ENCODE data around the gene WWOX. TPM values are rescaled to one million over a fixed set of nuclear protein-coding genes. Genes with fewer than 3 reads are reported as not detected.

Gene WWOX
- total RNA-seq, 1 donor from 2014 or later, result 7.3 TPM

GRCh38 chr16:78281115-78281514 is 181.7 kb downstream of the WWOX start:
- no peak overlapping the region for H3K27ac Mint-ChIP-seq (ENCODE audit: unreplicated experiment)
- Histone ChIP-seq H3K9me3 (ENCODE audit: insufficient read depth, low read depth, low read length) (no peaks in the 10 kb centered on the region), H3K79me2 (ENCODE audit: insufficient read depth, low read length) (no peaks in the 10 kb centered on the region), H3K4me2 (ENCODE audit: low read length) (no peak overlapping the region), H2AFZ (ENCODE audit: low read depth, low read length) (no peak overlapping the region), H3K27me3 (ENCODE audit: insufficient read depth, low read length) (peaks cover 8% of the 10 kb centered on the region), H4K20me1 (ENCODE audit: insufficient read depth, low read length) (no peaks in the 10 kb centered on the region), H3K4me3 (ENCODE audit: insufficient read depth, low read depth, low read length) (no peak overlapping the region), H3K9ac (ENCODE audit: low read length) (no peak overlapping the region), H3K4me1 (ENCODE audit: insufficient read depth, low read length) (no peaks in the 10 kb centered on the region), H3K27ac (ENCODE audit: low read depth, low read length) (no peak overlapping the region), H3K36me3 (ENCODE audit: insufficient read depth, low read length) (no peaks in the 10 kb centered on the region)
- no peaks in the 10 kb centered on the region for H3K4me1 Mint-ChIP-seq (ENCODE audit: low read depth, unreplicated experiment)
- H3K9me3 Mint-ChIP-seq (ENCODE audit: unreplicated experiment), result no peaks in the 10 kb centered on the region
- no peaks in the 10 kb centered on the region for H3K36me3 Mint-ChIP-seq (ENCODE audit: low read depth, unreplicated experiment)
- TF ChIP-seq CTCF (IDR thresholded peaks at IDR 0.05; ENCODE audit: insufficient read depth, low read depth, low read length), result no peak
- no peak for TF ChIP-seq EZH2 (IDR thresholded peaks at IDR 0.05; ENCODE audit: insufficient read depth, low read length)
- H3K4me3 Mint-ChIP-seq (ENCODE audit: unreplicated experiment), result no peak overlapping the region
- no peaks in the 10 kb centered on the region for H3K27me3 Mint-ChIP-seq (ENCODE audit: low read depth, unreplicated experiment)
- DNase-seq (ENCODE audit: low read depth), result no peak
- no peak for FAIRE-seq

GRCh38 chr16:78283548-78284251 is 184.2 kb downstream of the WWOX start:
- DNase-seq (ENCODE audit: low read depth) (no peak), FAIRE-seq (no peak)
- Histone ChIP-seq H3K36me3 (ENCODE audit: insufficient read depth, low read length) (no peaks in the 10 kb centered on the region), H3K79me2 (ENCODE audit: insufficient read depth, low read length) (no peaks in the 10 kb centered on the region), H3K27ac (ENCODE audit: low read depth, low read length) (no peak overlapping the region), H3K27me3 (ENCODE audit: insufficient read depth, low read length) (no peaks in the 10 kb centered on the region), H3K9me3 (ENCODE audit: insufficient read depth, low read depth, low read length) (no peaks in the 10 kb centered on the region), H4K20me1 (ENCODE audit: insufficient read depth, low read length) (no peaks in the 10 kb centered on the region), H3K9ac (ENCODE audit: low read length) (no peak overlapping the region), H3K4me2 (ENCODE audit: low read length) (no peak overlapping the region), H2AFZ (ENCODE audit: low read depth, low read length) (no peak overlapping the region), H3K4me3 (ENCODE audit: insufficient read depth, low read depth, low read length) (no peak overlapping the region), H3K4me1 (ENCODE audit: insufficient read depth, low read length) (no peaks in the 10 kb centered on the region)
- Mint-ChIP-seq H3K36me3 (ENCODE audit: low read depth, unreplicated experiment) (no peaks in the 10 kb centered on the region), H3K4me3 (ENCODE audit: unreplicated experiment) (no peak overlapping the region), H3K27ac (ENCODE audit: unreplicated experiment) (no peak overlapping the region), H3K9me3 (ENCODE audit: unreplicated experiment) (no peaks in the 10 kb centered on the region), H3K27me3 (ENCODE audit: low read depth, unreplicated experiment) (no peaks in the 10 kb centered on the region), H3K4me1 (ENCODE audit: low read depth, unreplicated experiment) (no peaks in the 10 kb centered on the region)
- TF ChIP-seq EZH2 (IDR thresholded peaks at IDR 0.05; ENCODE audit: insufficient read depth, low read length) (no peak), CTCF (IDR thresholded peaks at IDR 0.05; ENCODE audit: insufficient read depth, low read depth, low read length) (no peak)

GRCh38 chr16:78284326-78284725 is 184.9 kb downstream of the WWOX start:
- H3K4me3 ChIP-seq (ENCODE audit: insufficient read depth, low read depth, low read length), result no peak overlapping the region
- TF ChIP-seq EZH2 (IDR thresholded peaks at IDR 0.05; ENCODE audit: insufficient read depth, low read length), result no peak
- no peak for TF ChIP-seq CTCF (IDR thresholded peaks at IDR 0.05; ENCODE audit: insufficient read depth, low read depth, low read length)
- Mint-ChIP-seq H3K9me3 (ENCODE audit: unreplicated experiment) (no peaks in the 10 kb centered on the region), H3K4me3 (ENCODE audit: unreplicated experiment) (no peak overlapping the region), H3K36me3 (ENCODE audit: low read depth, unreplicated experiment) (no peaks in the 10 kb centered on the region), H3K4me1 (ENCODE audit: low read depth, unreplicated experiment) (no peaks in the 10 kb centered on the region), H3K27ac (ENCODE audit: unreplicated experiment) (no peak overlapping the region), H3K27me3 (ENCODE audit: low read depth, unreplicated experiment) (no peaks in the 10 kb centered on the region)
- FAIRE-seq (no peak), DNase-seq (ENCODE audit: low read depth) (no peak)
- H4K20me1 ChIP-seq (ENCODE audit: insufficient read depth, low read length), result no peaks in the 10 kb centered on the region
- no peak overlapping the region for H2AFZ ChIP-seq (ENCODE audit: low read depth, low read length)
- H3K4me2 ChIP-seq (ENCODE audit: low read length), result no peak overlapping the region
- no peaks in the 10 kb centered on the region for H3K36me3 ChIP-seq (ENCODE audit: insufficient read depth, low read length)
- H3K27me3 ChIP-seq (ENCODE audit: insufficient read depth, low read length), result no peaks in the 10 kb centered on the region
- no peaks in the 10 kb centered on the region for H3K79me2 ChIP-seq (ENCODE audit: insufficient read depth, low read length)
- no peak overlapping the region for H3K9ac ChIP-seq (ENCODE audit: low read length)
- H3K4me1 ChIP-seq (ENCODE audit: insufficient read depth, low read length), result no peaks in the 10 kb centered on the region
- H3K27ac ChIP-seq (ENCODE audit: low read depth, low read length), result no peak overlapping the region
- H3K9me3 ChIP-seq (ENCODE audit: insufficient read depth, low read depth, low read length), result no peaks in the 10 kb centered on the region
